DND-41 (cell line): ENCODE data around the gene DPP7.
"Not testable (repeated sequence)": the region's sequence is repeated elsewhere in the genome, so short reads cannot be mapped to it uniquely, and the experiment has no call there.

ENCODE experiments used
- ATAC-seq: fragments of 200-7000 bp; cut with Tn5 transposase; 3 replicates; pipeline ENCODE4 v1.9.1; 2021; ENCODE audit warnings: low read depth; ENCODE audit not compliant: insufficient read depth
- DNase-seq: peaks from one replicate; pipeline ENCODE4 v3.0.0-alpha.2; 2020
- H2AFZ ChIP-seq: 2 replicates; pipeline ENCODE4 v1.6.0; 2012; ENCODE audit warnings: low read depth, low read length
- H3K27ac ChIP-seq: 2 replicates; pipeline ENCODE4 v1.5.1; 2012; ENCODE audit warnings: low read length, inconsistent platforms
- H3K27me3 ChIP-seq: fragments of 200-600 bp; sonication (generic); 2 replicates; pipeline ENCODE4 v1.6.0; 2012; ENCODE audit warnings: low read length, mild to moderate bottlenecking, inconsistent platforms; ENCODE audit not compliant: insufficient read depth, poor library complexity
- H3K36me3 ChIP-seq: 2 replicates; pipeline ENCODE4 v1.5.1; 2012; ENCODE audit warnings: low read length, inconsistent platforms; ENCODE audit not compliant: insufficient read depth
- H3K4me1 ChIP-seq: 2 replicates; pipeline ENCODE4 v1.5.1; 2012; ENCODE audit warnings: mild to moderate bottlenecking, low read length; ENCODE audit not compliant: insufficient read depth
- H3K4me2 ChIP-seq: 2 replicates; pipeline ENCODE4 v1.6.0; 2012; ENCODE audit warnings: mild to moderate bottlenecking, moderate library complexity, low read length, inconsistent platforms; ENCODE audit not compliant: insufficient read depth
- H3K4me3 ChIP-seq, 2 experiments: fragments of 200-600 bp in 1 of 2; shearing (Covaris generic) in 1 of 2; 2 replicates each; pipeline ENCODE4 v1.5.1; 2012 to 2016; ENCODE audit warnings: inconsistent platforms in 2 of 2, low read length in 2 of 2, mild to moderate bottlenecking in 2 of 2, low read depth in 1 of 2, moderate library complexity in 1 of 2
- H3K79me2 ChIP-seq: 2 replicates; pipeline ENCODE4 v1.6.0; 2012; ENCODE audit warnings: low read length, inconsistent platforms; ENCODE audit not compliant: insufficient read depth
- H3K9ac ChIP-seq: 2 replicates; pipeline ENCODE4 v1.6.0; 2012; ENCODE audit warnings: low read depth, mild to moderate bottlenecking, inconsistent platforms, low read length, moderate library complexity
- H3K9me3 ChIP-seq: 2 replicates; pipeline ENCODE4 v1.5.1; 2012; ENCODE audit warnings: low read length, moderate library complexity, mild to moderate bottlenecking, inconsistent platforms; ENCODE audit not compliant: insufficient read depth, severe bottlenecking
- H4K20me1 ChIP-seq: 2 replicates; pipeline ENCODE4 v1.6.0; 2012; ENCODE audit warnings: low read length; ENCODE audit not compliant: insufficient read depth
- EZH2 ChIP-seq: IDR thresholded peaks from 3 replicates; pipeline ENCODE4 v1.6.1; 2012; ENCODE audit warnings: borderline replicate concordance, low read depth, mild to moderate bottlenecking, moderate library complexity, low read length, inconsistent platforms; ENCODE audit not compliant: severe bottlenecking
- TF ChIP-seq, protein P1 (sequence below): IDR thresholded peaks from 2 replicates; pipeline ENCODE4 v1.5.1; 2012; ENCODE audit warnings: borderline replicate concordance, low read length, moderate library complexity, mild to moderate bottlenecking; ENCODE audit not compliant: poor library complexity, severe bottlenecking; ENCODE audit errors: extremely low read depth

DPP7 gene

DNA sequence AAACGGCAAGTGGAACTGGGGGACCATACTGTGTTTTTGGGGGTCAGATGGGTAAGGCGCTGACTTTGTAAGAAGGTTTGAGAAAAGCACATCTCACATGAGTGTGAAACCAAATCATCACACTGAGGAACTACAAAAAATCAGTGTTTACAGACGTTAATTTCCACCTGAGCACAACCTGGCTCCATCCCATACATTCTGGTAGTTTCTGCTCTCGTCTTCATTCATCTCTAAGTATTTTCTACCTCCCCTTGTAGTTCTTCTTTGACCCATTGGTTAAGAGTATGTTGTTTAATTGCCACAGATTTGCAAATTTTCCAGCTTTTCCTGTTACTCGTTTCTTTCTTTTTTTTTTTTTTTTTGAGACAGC lies 8.9 kb upstream of the DPP7 start:
- peaks cover 20% of the 10 kb centered on the region for H3K79me2 ChIP-seq
- no peaks in the 10 kb centered on the region for H3K27me3 ChIP-seq
- DNase-seq (no peak), ATAC-seq (no peak)
- H3K9me3 ChIP-seq = no peaks in the 10 kb centered on the region
- H3K4me1 ChIP-seq = peaks cover 36% of the 10 kb centered on the region
- no peak overlapping the region for H3K9ac ChIP-seq
- TF ChIP-seq, protein P1, sequence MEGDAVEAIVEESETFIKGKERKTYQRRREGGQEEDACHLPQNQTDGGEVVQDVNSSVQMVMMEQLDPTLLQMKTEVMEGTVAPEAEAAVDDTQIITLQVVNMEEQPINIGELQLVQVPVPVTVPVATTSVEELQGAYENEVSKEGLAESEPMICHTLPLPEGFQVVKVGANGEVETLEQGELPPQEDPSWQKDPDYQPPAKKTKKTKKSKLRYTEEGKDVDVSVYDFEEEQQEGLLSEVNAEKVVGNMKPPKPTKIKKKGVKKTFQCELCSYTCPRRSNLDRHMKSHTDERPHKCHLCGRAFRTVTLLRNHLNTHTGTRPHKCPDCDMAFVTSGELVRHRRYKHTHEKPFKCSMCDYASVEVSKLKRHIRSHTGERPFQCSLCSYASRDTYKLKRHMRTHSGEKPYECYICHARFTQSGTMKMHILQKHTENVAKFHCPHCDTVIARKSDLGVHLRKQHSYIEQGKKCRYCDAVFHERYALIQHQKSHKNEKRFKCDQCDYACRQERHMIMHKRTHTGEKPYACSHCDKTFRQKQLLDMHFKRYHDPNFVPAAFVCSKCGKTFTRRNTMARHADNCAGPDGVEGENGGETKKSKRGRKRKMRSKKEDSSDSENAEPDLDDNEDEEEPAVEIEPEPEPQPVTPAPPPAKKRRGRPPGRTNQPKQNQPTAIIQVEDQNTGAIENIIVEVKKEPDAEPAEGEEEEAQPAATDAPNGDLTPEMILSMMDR = no peak
- TF ChIP-seq EZH2 = no peak
- no peaks in the 10 kb centered on the region for H3K36me3 ChIP-seq
- no peak overlapping the region for H3K27ac ChIP-seq
- no peak overlapping the region for H3K4me3 ChIP-seq
- H3K4me2 ChIP-seq = no peak overlapping the region
- no peaks in the 10 kb centered on the region for H4K20me1 ChIP-seq
- no peak overlapping the region for H2AFZ ChIP-seq

DNA sequence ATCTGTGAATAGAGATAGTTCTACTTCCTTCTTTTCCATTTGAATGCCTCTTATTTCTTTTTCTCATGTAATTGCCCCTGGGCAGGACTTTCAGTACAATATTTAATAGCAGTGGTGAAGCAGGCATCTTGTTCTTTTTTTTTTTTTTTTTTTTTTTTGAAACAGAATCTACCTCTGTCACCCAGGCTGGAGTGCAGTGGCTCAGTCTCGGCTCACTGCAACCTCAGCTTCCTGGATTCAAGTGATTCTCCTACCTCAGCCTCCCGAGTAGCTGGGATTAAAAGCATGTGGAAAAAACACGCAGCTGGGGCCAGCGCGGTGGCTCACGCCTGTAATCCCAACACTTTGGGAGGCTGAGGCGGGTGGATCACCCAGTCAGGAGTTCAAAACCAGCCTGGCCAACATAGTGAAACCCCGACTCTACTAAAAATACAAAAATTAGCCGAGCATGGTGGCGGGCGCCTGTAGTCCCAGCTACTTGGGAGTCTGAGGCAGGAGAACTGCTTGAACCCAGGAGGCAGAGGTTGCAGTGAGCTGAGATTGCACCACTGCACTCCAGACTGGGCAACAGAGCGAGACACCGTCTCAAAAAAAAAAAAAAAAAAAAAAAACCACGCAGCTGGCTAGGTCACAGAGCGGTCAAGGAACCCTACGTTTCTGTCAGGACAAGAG lies 8.4 kb upstream of the DPP7 start:
- not testable (repeated sequence) for H3K36me3 ChIP-seq, H4K20me1 ChIP-seq, DNase-seq, H3K9ac ChIP-seq, H3K9me3 ChIP-seq, H3K4me2 ChIP-seq, ATAC-seq, H3K4me3 ChIP-seq, H3K27me3 ChIP-seq, H2AFZ ChIP-seq, H3K27ac ChIP-seq
- H3K4me1 ChIP-seq = peaks cover 30% of the 10 kb centered on the region
- H3K79me2 ChIP-seq = peaks cover 15% of the 10 kb centered on the region

DNA sequence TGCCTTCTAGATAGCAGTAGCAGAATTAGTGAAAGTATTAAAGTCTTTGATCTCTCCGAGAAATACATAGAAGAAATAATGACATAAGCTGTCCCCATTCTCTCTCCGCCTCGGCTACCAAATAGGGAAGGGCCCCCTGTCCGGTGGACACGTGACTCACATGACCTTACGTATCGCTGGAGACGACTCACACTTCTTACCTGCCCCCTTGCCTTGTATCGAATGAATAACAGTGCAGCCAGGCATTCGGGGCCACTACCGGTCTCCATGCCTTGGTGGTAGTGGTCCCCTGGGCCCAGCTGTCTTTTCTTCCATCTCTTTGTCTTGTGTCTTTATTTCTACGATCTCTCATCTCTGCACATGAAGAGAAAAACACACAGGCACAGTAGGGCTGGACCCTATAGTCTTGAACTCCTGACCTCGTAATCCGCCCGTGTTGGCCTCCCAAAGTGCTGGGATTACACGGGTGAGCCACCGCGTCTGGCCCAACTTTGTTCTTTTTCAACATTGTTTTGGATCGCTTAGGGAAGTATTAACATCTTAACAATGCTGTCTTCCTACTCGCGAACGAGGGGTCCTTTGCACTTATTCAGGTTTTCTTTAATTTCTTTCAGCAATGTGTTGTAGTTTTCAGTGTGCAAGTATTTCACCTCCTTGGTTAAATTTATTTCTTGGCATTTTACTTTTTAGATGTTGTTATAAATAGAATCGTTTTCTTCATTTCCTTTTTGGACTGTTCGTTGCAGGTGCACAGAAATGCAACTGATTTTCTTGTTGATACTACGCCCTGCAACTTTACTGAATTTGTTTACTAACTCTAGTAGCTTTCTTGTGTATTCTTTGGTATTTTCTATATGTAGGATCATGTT lies 7.6 kb upstream of the DPP7 start:
- ATAC-seq, H3K27ac ChIP-seq, H3K27me3 ChIP-seq, DNase-seq, H4K20me1 ChIP-seq, H3K9me3 ChIP-seq, H3K4me2 ChIP-seq, H2AFZ ChIP-seq, H3K9ac ChIP-seq, H3K79me2 ChIP-seq, H3K36me3 ChIP-seq, H3K4me3 ChIP-seq: not testable (repeated sequence)
- peaks cover 23% of the 10 kb centered on the region for H3K4me1 ChIP-seq

DNA sequence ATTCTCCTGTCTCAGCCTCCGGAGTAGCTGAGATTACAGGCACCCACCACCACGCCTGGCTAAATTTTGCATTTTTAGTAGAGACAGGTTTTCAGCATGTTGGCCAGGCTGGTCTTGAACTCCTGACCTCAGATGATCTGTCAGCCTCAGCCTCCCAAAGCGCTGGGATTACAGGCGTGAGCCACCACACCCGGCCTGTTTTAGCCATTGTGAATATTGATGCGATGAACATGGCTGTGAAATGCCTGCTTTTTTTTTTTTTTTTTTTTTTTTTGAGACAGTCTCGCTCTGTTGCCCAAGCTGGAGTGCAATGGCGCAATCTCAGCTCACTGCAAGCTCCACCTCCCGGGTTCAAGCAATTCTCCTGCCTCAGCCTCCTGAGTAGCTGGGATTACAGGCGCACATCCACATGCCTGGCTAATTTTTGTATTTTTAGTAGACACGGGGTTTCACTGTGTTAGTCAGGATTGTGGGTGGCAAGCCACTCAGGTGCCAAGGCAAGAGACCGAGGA lies 3.6 kb upstream of the DPP7 start:
- H3K9me3 ChIP-seq, ATAC-seq, DNase-seq, H3K4me2 ChIP-seq, H3K9ac ChIP-seq, H3K27ac ChIP-seq, H3K27me3 ChIP-seq, H3K36me3 ChIP-seq, H2AFZ ChIP-seq, H3K4me3 ChIP-seq, H4K20me1 ChIP-seq: not testable (repeated sequence)
- H3K4me1 ChIP-seq = peaks cover 30% of the 10 kb centered on the region
- peaks cover 12% of the 10 kb centered on the region for H3K79me2 ChIP-seq
